IPS-NIHi7 (cell line): ENCODE results near the gene ZDHHC6.
"Not testable (repeated sequence)": the region's sequence is repeated elsewhere in the genome, so short reads cannot be mapped to it uniquely, and the experiment has no call there.

Experiments
- DNase-seq: peaks from one replicate; pipeline ENCODE4 v3.0.0; 2012; ENCODE audit warnings: mixed read lengths; ENCODE audit errors: extremely low spot score

Gene ZDHHC6

GRCh38 chr10:112390125-112390703 lies 56.5 kb downstream of the ZDHHC6 start:
- DNase-seq: no peak

DNA sequence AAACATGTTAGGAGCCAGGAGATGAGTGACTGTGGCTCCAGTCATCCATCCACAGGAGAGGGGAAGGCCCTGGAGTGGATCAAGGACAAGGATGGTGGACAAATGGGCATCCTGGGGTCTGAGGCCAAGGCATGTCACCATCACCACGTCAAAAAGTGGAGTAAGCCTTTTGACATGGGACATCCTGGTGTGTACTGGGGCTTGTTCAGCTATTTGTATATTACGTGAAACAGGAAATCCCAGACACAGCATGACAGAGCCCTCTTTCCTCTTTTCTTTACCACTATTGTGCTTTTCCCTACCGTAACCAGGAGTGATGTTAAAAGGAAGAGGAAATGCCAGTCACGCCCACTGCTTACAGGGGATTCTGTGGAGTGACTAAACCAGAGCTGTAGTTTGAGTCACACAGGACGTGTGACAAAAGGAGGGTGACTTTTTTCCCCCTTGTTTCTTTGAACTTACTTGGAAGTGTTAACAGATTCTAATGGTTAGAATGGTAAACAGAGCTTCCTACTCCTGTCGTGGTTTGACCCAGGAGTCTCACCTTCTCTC lies 57.4 kb downstream of the ZDHHC6 start:
- peak; percentile 35 for DNase-seq

- DNase-seq: no peak
These were observed 58.2 kb downstream of the ZDHHC6 start for GRCh38 chr10:112388548-112388947.

- not testable (repeated sequence) for DNase-seq
These were observed 58.7 kb downstream of the ZDHHC6 start for GRCh38 chr10:112388056-112388455.

DNA sequence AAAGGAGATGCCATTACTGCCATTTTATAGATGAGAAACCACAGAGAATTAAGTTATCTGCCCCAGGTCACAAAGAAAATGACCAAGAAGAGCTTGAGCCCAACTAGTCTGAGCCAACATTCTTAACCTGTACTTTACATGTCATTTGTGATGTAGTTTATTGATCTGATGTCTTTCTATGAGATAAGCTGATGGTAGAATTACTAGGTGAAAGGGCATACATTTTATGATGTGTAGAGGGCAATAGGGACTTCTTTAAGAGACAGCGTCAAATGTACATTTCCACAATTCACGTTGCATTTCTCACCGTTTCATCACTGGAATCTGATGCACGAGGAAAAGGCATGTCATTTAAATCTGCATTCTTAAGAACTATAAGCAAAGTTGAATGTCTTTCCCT lies 61.5 kb downstream of the ZDHHC6 start:
- no peak for DNase-seq

GRCh38 chr10:112384141-112384540 lies 62.6 kb downstream of the ZDHHC6 start:
- DNase-seq: no peak

- no peak for DNase-seq
These were observed 63.4 kb downstream of the ZDHHC6 start for GRCh38 chr10:112383325-112383724.

DNA sequence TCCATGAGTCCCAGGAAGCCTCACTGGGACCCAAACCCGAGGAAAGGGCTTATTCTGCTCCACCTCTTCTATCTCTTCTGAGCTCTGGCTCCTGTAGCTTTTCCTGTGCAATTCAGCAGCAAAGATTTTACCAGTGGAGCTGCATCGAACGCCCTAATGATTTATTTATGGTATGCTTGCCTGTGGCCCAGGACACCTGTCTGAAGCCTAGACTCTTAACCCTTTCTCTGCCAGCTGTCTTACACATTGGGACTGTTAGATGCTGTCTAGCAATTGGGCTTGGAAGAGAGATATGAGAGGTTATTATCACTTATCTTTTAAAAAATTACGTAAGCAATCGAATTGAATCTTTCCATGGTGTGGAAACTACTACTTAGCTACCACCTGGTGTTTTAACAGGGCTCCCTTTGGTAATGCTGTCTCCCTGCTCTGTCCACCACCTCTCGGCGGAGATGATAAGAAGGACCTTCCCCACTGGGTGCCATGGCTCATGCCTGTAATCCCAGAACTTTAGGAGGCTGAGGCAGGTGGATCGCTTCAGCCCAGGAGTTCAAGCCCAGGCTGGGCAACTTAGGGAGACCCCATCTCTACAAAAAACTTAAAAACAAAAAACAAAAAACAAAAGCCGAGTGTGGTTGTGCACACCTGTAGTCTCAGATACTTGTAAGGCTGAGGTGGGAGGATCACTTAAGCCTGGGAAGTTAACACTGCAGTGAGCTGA lies 64.0 kb downstream of the ZDHHC6 start:
- no peak for DNase-seq
